ENCODE measurements around the gene ASB9.
"Not testable (repeated sequence)": the region's sequence is repeated elsewhere in the genome, so short reads cannot be mapped to it uniquely, and the experiment has no call there.

ASB9 gene, protein sequence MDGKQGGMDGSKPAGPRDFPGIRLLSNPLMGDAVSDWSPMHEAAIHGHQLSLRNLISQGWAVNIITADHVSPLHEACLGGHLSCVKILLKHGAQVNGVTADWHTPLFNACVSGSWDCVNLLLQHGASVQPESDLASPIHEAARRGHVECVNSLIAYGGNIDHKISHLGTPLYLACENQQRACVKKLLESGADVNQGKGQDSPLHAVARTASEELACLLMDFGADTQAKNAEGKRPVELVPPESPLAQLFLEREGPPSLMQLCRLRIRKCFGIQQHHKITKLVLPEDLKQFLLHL

DNA sequence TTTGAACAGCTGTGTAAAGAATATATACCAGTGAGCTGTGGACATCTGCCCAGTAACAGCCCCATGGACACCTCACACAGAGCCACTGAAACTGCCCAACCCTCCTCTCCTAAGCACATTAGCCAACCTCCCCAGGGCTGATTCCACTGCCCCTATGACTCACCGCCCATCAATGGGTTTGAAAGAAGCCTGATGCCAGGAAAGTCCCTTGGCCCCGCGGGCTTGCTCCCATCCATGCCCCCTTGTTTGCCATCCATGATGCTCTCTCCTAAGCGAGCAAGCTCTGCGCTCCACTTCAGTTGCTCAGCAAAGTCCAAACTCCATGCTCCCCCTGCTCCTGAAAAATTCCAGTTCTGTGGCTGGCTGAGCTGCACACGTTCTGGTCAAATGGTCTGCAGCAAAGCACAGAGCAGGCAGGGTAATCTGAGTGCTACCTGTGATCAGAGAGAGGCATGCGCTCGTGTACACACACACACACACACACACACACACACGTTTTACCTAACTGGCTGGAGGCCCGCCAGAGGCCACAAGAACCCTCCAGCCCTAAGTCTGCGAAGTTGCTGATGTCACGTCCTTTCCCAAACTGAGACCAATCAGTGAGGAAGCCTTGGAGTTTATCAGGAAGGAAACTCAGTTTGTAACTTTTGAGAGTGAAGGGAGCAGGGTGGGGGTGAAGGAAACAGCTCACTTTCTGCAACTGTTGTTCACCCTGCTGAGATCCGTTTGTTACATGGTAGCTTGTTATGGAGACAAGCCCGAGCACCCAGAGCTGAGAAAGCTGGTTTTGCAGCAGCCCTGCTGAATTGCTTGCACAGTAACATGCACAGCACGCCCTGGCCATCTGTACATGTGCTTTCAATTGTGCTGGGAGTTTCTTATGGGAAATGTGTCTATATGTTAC is at the start of gene ASB9:
Gene ASB9, minus strand, starts transcription at position 466 of the 904 bp plus-strand sequence. Its CDS starts 209 bp downstream, at position 257.
- DNase-seq (ENCODE audit: low spot score) (peak; percentile 48), FAIRE-seq (no peak)

DNA sequence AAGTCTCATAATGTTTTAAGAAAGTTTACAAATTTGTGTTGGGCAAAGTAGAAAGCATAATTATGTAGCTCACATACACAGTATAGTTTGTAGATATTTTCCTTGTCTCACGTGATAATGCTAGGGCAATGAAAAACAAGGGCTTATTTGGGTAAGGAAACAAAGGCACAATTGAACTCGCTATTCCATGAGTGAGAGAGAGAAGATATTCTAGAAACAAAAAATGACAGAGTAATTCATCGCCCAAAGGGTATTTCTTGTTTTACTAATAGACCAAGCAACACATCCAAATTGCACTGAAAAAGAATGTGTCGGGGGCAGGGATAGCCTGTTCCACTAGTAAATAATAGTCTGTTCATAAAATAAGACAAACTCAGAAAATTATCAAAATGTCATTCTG is 49.2 kb upstream of the ASB9 start:
- FAIRE-seq (no peak), DNase-seq (ENCODE audit: low spot score) (no peak)

DNA sequence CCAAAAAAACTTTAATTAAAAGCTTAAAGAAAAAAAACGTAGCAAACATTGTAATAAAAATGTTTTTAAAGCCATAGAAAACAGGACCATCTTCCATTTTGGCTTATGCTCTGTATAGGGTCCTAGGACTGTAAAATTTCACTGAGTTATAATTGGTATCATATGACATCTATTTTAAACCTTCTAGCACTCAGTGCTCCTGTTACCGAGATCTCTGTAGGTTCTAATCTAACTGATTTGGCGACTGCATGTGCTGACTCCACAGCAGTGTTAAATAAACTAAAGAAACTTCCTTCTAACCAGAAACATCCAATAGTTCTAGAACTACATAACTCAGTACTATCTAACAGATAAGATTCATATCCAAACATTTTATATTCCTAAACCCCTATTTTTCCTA is 45.6 kb upstream of the ASB9 start, which contains the start of gene ASB11:
Gene ASB11, minus strand, starts transcription at position 132 of the 400 bp plus-strand sequence. Its CDS starts 35 bp downstream, at position 97.
- DNase-seq (ENCODE audit: low spot score) (no peak), FAIRE-seq (no peak)

DNA sequence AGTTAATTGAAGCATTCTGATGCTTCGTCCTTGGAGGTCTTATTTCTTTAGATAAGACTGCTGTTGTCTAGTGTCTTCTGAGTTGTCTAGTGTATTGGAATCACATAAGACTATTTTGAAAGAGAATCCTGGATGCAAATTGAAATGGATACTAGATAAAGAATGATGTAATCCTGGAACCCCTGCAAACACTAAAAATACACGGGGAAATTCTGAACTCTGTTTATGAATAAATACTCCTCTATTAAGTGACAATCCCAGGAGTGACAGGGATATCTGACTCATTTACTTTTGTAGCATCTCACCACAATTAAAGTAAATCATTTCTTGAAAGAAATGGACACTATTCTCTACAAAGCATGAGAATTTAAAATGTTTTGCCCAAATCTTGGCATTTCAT is 44.6 kb upstream of the ASB9 start:
- DNase-seq (ENCODE audit: low spot score) = no peak
- no peak for FAIRE-seq

DNA sequence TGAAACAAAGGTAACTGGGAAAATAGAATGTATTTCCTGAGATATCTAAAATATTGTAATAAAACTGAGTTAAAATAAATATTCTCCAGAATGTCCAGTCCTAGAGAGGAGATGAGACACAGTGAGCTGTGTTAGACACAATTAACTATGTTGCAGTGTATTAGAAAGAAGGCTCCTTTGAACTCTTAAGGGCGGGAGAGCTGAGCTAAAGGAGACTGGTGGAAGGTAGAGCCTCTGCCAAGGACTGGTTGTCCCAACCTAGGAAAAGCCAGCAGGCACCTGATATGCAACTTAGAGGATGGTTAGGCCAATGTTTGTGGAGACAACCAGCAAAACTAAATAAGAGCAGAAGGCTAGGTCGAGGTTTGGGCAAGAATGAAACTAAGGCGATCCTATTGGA is 41.2 kb upstream of the ASB9 start:
- FAIRE-seq (no peak), DNase-seq (ENCODE audit: low spot score) (no peak)

DNA sequence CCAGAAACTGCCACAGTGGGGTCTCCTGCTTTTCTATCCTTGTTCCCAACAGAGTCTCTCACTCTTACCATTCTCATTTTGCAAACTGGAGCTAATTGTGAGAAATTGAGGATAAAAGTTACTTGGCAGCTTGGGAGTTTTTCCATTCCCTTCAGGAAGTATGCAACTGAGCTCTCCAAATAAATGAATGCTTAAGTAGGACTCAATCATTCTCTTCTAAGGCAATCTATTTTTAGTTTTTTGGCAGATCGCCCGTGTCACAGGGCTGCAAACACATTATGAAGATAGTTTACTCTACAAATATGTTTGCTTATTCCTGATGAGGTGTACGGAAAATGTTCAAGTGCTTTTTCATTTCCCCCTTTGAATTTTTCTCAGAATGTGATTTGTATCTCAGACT is 40.2 kb upstream of the ASB9 start:
- DNase-seq (ENCODE audit: low spot score) (no peak), FAIRE-seq (no peak)

DNA sequence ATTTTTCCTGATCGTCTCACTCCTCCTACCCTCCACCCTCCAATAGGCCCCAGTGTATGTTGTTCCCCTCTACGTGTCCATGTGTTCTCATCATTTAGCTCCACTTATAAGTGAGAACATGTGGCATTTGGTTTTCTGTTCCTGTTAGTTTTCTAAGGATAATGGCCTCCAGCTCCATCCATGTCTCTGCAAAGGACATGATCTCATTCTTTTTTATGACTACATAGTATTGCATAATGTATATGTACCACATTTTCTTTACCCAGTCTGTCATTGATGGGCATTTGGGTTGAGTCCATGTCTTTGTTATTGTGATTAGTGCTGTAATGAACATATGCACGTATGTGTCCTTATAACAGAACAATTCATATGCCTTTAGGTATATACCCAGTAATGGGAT is 36.0 kb upstream of the ASB9 start:
- FAIRE-seq; DNase-seq (ENCODE audit: low spot score): not testable (repeated sequence)

DNA sequence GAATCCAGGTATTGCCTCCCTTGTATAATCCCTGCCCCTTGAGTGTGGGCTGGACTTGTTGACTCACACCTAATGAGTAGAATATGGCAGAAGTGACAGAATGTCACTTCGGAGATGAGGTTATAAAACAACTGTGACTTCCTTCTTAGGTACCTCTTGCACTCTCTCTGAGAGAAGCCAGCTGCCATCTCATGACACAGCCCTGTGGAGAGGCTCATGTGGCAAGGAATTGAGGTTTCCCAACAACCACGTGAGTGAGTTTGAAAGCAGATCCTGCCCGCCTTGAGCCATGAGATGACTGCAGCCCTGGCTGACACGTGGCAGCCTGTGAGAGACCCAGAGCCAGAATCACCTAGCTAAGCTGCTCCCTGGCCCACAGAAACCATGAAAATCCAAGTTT is 32.0 kb upstream of the ASB9 start:
- DNase-seq (ENCODE audit: low spot score) (no peak), FAIRE-seq (no peak)

DNA sequence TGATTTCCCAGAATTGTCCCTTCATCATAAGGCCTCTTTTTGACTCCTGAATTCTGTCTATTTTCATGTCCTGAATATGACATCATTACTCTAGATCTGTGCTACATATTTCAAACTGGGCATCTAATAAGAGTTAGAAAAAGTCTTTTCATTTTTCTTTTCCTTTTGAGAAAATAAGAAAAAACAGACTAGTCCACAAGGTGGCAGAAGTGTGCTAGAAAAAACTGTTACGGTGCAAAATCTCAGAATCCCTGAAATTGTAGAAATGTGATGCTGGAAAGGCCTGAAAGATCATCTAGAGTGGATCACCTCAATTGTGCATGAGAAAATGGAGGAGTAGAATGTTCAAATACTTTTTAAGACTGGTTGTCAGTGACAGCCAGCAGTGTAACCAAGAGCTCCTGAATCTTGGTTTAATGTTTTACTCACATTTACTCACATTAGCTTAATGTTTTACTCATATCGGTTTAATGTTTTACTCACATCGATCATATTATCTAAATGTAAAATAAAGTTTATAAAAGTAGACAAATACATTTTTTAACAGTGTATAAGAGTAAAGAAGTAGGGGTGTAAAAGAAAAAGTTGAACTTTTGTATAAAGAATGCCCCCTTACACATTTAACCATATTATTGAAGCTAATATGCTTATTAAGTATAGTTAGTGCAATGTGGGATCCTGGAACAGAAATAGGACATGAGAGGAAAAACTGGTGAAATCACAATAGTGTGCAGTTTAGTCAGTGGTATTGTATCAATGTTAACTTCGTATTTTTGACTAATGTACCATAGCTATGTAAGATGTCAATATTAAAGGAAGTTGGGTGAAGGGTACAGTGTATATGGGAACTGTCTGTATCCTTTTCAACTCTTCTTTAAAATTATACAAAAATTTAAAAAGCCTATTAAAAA is 30.3 kb upstream of the ASB9 start:
- FAIRE-seq (no peak), DNase-seq (ENCODE audit: low spot score) (peak; percentile 3)

DNA sequence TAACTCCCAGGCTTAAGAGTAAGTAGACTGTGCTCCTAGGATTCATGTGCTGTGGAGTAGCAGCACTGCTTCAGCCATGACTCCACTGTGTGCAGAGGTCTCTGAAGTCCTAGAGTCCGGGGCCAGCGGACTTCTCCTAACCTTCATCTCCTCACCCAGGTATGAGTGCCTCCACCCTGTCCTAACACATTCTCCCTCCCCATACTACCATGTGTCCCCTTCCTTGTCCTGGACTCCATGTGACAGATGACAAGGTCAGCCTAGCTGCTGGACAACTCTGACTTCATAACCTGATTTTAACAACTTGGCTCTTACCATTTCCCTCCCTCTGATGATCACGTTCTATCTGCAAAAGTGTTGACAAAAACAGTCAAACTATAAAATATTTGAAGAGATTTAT is 28.9 kb upstream of the ASB9 start:
- DNase-seq (ENCODE audit: low spot score) (no peak), FAIRE-seq (no peak)

DNA sequence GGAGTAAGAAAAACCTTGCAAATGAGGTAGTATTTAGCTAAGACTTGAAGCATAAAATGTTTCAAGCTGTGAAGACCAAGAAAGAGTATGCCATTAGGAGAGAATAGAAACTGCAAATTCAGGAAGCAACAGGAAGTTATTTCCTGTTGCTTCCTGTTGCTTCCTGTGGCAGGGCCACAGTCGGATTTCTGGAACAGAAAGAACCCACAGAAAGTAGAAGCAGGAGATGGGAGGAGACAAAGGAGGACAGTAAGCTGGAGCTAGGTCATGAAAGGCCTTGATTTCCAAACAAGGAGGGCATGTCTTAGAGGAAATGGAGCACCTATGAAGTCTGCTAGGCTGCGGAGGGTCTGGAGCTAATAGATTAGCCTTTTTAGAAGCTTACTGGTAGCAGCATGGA is 28.3 kb upstream of the ASB9 start:
- DNase-seq (ENCODE audit: low spot score) = no peak

DNA sequence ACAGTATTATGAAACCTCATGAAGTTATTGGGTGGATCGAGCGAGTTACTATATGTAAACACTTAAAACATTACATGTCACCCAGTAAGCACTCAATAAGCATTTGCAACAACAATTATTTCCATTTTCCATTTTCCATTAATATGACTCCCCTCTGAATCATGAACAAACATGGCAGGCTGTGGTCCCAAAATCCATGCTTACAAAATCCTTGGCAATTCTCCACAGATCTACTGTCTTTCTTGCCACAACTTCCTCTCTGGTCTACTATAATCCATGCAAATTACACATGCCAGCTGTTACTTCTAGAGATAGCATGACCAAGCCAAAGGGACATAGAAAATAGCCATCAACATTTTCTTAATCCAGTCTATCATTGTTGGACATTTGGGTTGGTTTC is 23.6 kb upstream of the ASB9 start:
- DNase-seq (ENCODE audit: low spot score) (no peak), FAIRE-seq (no peak)

More for the DNA sequence above, 28.3 kb upstream of the ASB9 start:
- no peak for FAIRE-seq

DNA sequence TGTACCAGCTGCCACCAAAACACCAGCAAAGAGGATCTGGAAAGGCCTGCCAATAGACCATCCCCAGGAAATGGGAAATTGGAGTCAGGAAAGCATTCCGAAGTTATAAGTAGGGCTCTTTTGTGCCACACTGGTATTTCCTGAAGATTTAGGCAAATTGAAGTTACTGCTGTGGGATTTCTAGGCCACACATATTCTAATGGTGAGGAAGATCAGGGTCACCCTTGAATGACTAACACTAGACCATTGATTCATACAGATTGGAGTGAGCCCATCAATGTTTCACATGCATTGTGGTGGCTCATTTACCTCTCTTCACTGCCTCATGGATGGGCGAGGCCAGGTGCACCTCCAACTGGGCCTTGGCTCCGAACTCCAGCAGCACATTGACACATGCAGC is 23.0 kb upstream of the ASB9 start:
- FAIRE-seq = no peak

DNA sequence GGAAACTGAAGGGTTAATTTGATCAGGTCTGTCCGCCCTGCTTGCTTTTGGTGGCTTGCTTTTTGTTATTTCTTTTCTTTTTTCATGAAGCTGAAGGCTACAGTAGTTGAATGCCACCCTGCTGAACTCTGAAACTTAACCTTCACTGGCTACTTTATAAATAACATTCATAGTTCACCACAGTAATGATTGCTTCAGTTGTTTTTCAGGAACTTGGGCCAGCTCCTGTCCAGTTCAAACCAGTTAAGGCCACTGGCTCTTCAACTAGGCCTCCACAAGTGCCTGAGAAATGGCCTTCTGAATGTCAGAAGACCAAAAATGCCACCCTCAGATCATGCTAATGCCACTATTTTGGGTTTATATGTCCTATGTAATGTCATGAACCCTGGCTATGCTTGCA is 7.7 kb upstream of the ASB9 start:
- DNase-seq (ENCODE audit: low spot score) (no peak), FAIRE-seq (no peak)

More for the DNA sequence above, 23.0 kb upstream of the ASB9 start:
- DNase-seq (ENCODE audit: low spot score) = no peak

DNA sequence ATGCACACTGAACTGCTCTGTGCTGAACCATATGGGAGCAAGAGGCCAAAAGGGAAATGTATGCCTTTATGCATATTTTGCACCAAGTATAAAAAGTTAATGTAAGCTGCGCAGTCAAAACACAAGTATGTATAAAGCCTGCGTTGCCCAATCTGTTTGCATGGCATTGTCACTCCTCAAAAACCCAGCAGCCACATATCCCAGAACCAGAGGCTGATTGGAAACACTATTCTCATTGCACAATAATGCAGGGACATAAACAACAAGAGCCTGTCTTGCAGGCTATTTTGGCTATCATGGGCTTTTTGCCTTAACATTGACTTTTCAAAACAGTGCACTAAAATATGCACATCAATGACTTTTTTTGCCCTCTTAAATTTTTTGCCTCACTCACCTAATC is 5.1 kb upstream of the ASB9 start:
- FAIRE-seq = no peak
- no peak for DNase-seq (ENCODE audit: low spot score)

DNA sequence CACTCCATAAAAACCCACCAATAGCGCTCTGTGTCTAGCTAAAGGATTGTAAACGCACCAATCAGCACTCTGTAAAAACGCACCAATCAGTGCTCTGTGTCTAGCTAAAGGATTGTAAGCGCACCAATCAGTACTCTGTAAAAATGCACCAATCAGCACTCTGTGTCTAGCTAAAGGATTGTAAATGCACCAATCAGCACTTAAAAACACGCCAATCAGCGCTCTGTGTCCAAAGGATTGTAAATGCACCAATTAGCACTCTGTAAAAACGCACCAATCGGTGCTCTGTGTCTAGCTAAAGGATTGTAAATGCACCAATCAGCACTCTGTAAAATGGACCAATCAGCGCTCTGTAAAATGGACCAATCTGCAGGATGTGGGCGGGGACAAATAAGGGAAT is 3.4 kb upstream of the ASB9 start:
- FAIRE-seq; DNase-seq (ENCODE audit: low spot score): not testable (repeated sequence)

DNA sequence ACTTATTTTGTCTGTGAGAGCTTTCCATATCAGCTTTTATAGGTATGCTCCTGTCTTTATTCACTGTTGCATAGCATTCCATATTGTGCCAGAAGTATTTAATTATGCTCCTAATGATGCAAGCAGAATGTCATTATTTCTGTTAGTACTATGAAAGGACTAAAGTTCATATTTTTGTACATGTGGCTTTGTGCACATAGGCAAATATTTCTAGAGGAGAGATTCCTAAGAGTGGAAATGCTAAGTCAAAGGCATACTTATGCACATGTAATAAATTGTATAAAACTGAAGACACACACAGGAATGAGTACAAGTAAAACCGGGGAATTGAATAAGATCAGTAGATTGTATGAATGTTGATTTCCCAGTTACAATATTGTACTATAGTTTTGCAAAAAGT is 1.9 kb upstream of the ASB9 start:
- no peak for DNase-seq (ENCODE audit: low spot score)

DNA sequence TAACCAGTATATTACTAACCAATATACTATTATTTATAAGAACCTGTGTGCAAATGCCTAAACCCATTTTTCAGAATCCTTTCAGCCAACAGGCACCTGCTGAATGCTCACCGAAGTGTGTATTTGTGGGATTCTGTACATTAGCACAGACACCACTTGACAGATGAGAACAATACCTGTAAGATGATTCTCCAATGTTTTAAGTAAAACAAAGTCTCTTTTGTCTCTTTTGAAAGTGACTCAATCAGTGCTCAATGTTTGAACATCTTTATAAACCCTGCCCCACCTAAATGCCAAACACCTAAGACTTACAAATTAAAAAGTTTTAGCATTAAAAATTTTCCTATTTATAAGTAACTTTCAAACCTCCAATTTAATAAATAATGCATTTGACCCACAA is 763 bp downstream of the ASB9 start:
- DNase-seq (ENCODE audit: low spot score) = no peak
- FAIRE-seq = no peak

More for the DNA sequence above, 1.9 kb upstream of the ASB9 start:
- no peak for FAIRE-seq

DNA sequence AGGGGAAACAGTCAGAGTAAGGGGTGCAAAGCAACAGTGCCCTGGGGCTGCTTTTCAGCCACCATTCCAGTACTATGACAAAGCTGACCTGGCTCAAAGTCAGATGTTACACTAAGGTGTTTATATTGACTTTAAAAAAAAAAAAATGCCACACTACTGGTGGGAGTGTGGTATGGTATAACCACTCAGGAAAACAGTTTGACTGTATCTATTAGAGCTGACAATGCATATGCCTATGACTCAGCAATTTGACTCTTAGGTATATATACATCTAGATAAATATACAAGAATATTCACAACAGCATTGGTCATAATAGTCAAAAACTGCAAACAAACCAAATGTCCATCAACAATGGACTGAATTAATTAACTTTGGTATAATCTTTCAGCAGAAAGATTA is 15.0 kb downstream of the ASB9 start:
- DNase-seq (ENCODE audit: low spot score) (no peak), FAIRE-seq (no peak)

DNA sequence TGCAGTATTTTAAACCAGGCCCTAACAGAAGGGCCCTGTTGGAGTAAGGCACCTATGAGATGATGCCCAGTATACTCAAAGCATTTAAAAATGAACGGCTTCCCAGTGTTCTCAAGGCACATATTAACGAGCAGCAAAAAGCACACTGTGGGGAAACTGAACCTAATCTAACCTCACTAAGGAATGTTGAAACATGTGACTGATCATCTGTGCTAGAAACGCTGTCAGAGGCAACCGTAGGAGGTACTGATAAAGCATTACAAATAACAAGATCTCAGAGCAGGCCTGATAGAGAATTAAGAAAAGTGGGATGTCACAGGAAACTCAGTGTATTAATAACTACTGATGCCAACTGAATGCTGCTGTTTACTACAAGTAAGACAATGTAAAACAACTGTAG is 24.0 kb downstream of the ASB9 start:
- FAIRE-seq (no peak), DNase-seq (ENCODE audit: low spot score) (no peak)

DNA sequence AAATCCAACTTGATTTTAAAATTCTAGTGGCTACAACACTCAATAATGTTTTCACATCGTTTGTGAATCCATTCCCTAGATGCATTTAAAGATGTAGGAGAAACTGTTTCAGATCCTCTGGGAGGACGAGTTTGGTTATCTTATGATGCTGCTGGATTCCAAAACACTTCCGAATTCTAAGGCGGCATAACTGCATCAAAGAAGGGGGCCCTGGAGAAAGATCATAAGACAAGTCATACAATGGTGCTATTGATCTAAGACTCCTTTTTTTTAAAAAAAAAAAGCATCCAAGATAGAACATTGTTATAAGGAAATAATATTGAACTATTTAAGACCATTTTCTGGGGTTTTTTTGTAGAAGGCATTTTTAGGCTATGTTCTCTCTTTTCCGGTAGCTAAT is 25.5 kb downstream of the ASB9 start:
- FAIRE-seq (no peak), DNase-seq (ENCODE audit: low spot score) (no peak)

Data from urothelium cell line (cell line).